OCI-LY7 (cell line): ENCODE measurements around the gene ELP4. TPM values are rescaled to one million over a fixed set of nuclear protein-coding genes. Genes with fewer than 3 reads are reported as not detected.

Source experiments
- BruUV-seq: library from RNA; stranded (reverse); fragments of 400-500 nt; replicated peaks from 2 replicates; lab custom pipeline; 2021; lab: Mats Ljungman, UMichigan
- CTCF ChIA-PET: fragments of 300-600 bp; sonication (Branson Sonifier 250); formaldehyde crosslinking; loops from one replicate; lab custom pipeline; 2022; ENCODE audit warnings: antibody characterized with exemption; ENCODE audit not compliant: unreplicated experiment; lab: Charles Lee
- POLR2A ChIA-PET: fragments of 300-600 bp; sonication (Branson Sonifier 250); formaldehyde crosslinking; loops from one replicate; lab custom pipeline; 2022; ENCODE audit warnings: antibody characterized with exemption; lab: Charles Lee
- DNase-seq: peaks from one replicate; pipeline ENCODE4 v3.0.0-alpha.2; 2015; ENCODE audit warnings: low spot score
- H2AFZ ChIP-seq: fragments of 200-600 bp; sonication (generic), shearing (Covaris generic); 2 replicates; pipeline ENCODE4 v1.6.1; 2014; ENCODE audit warnings: mild to moderate bottlenecking, antibody characterized with exemption, low read length, moderate library complexity
- H3K27ac ChIP-seq: fragments of 200-600 bp; sonication (generic); 2 replicates; pipeline ENCODE4 v1.5.1; 2014; ENCODE audit warnings: mixed run types, low read depth, mild to moderate bottlenecking, moderate library complexity, low read length, inconsistent platforms; ENCODE audit not compliant: poor library complexity, severe bottlenecking
- H3K36me3 ChIP-seq: fragments of 200-600 bp; sonication (generic); 2 replicates; pipeline ENCODE4 v1.6.1; 2014; ENCODE audit warnings: mild to moderate bottlenecking, antibody characterized with exemption, low read length, moderate library complexity, mixed read lengths; ENCODE audit not compliant: insufficient read depth
- H3K4me1 ChIP-seq: fragments of 200-600 bp; sonication (generic); 2 replicates; pipeline ENCODE4 v1.5.1; 2014; ENCODE audit warnings: mild to moderate bottlenecking, low read length; ENCODE audit not compliant: insufficient read depth, poor library complexity, severe bottlenecking
- H3K4me2 ChIP-seq: fragments of 200-600 bp; sonication (generic); 2 replicates; pipeline ENCODE4 v1.6.1; 2014; ENCODE audit warnings: mild to moderate bottlenecking, low read length
- H3K4me3 ChIP-seq: fragments of 200-600 bp; sonication (generic); 2 replicates; pipeline ENCODE4 v1.5.1; 2014; ENCODE audit warnings: mild to moderate bottlenecking, low read depth, low read length; ENCODE audit not compliant: poor library complexity, severe bottlenecking
- H3K79me2 ChIP-seq: fragments of 200-600 bp; sonication (generic); 2 replicates; pipeline ENCODE4 v1.6.1; 2016; ENCODE audit warnings: low read depth, mild to moderate bottlenecking, low read length, moderate library complexity, mixed read lengths; ENCODE audit not compliant: insufficient read depth
- H3K9me2 ChIP-seq: fragments of 200-600 bp; sonication (generic); 2 replicates; pipeline ENCODE4 v1.6.1; 2016; ENCODE audit warnings: mild to moderate bottlenecking, low read length, mixed read lengths; ENCODE audit not compliant: insufficient read depth
- H3K9me3 ChIP-seq: fragments of 200-600 bp; sonication (generic); 2 replicates; pipeline ENCODE4 v1.6.1; 2014; ENCODE audit warnings: mild to moderate bottlenecking, mixed run types, low read length, mixed read lengths
- H4K20me1 ChIP-seq: fragments of 200-600 bp; sonication (generic); 2 replicates; pipeline ENCODE4 v1.6.1; 2014; ENCODE audit warnings: mild to moderate bottlenecking, antibody characterized with exemption, low read length, moderate library complexity, mixed read lengths; ENCODE audit not compliant: insufficient read depth
- EZH2phosphoT487 ChIP-seq: fragments of 200-600 bp; sonication (generic); IDR thresholded peaks from 2 replicates; pipeline ENCODE4 v1.6.1; 2018; ENCODE audit warnings: low read depth, borderline replicate concordance, mild to moderate bottlenecking, mixed run types, antibody characterized with exemption, low read length, moderate library complexity, mixed read lengths
- intact Hi-C: fragments of 100-400 bp; cut with micrococcal nuclease; formaldehyde crosslinking; loops from one replicate; pipeline ENCODE4 v1.10.0; 2022; ENCODE audit not compliant: unreplicated experiment
- total RNA-seq, 2 experiments: library from RNA; depleted of rRNA in 1 of 2; stranded (reverse); fragments of >200 nt in 1 of 2; shearing (Covaris generic) in 1 of 2; gene quantifications; 2 replicates each; pipeline ENCODE4 v1.2.3, GENCODE V29; 2014 to 2022
- TF ChIP-seq, protein P1 (sequence below): fragments of 200-600 bp; sonication (generic); conservative IDR thresholded peaks from 2 replicates; pipeline ENCODE4 v1.5.1; 2014; ENCODE audit warnings: mild to moderate bottlenecking, antibody characterized with exemption, low read length, moderate library complexity, mixed read lengths

Gene ELP4
- total RNA-seq, 2 experiments from 2014 or later = 27.6 to 32.7 TPM

DNA sequence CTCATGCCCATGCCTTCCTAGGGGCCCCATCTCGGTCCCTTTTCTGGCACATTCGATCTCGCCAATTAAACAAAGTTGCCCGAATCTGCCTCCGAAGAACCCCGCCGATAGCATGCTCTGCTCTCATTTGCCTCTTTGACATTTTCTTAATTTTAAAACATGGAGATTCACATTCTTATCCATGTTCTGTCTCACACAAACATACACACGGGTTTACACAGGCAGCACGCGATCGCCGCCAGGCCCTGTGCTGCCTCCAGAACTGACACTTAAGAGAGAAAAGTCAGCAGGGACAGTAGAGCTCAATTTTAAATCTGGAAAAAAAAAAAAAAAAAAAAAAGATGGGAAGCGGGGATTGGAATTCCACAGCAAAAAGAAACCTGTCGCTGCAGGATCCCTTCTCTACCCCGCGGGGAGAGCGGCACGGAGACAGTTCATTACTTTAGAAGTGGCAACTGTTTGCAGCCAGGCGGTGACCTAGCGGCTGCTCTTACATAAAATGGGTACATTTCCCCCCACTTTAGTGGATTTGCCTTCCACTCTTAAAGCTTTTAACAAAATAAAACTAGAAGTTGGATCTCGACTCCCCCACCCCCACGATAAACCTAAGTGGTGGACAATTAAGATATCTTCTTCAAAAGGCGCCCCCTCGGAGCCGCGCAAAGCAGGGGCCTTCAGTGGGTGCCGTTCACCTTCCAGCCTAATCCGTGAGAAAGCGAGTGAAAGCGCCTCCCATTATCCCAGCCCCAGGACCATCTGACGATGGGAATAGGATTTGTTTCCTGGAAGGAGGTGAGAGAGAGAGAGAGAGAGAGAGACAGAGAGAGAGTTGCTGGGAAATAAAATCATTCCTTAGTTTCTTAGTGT, 287.9 kb downstream of the ELP4 start:
- Histone ChIP-seq H4K20me1 (no peaks in the 10 kb centered on the region), H3K27ac (no peak overlapping the region), H3K4me3 (no peak overlapping the region), H3K9me3 (no peaks in the 10 kb centered on the region), H2AFZ (no peak overlapping the region), H3K79me2 (no peaks in the 10 kb centered on the region), H3K36me3 (no peaks in the 10 kb centered on the region), H3K4me2 (no peak overlapping the region), H3K4me1 (no peaks in the 10 kb centered on the region), H3K9me2 (no peaks in the 10 kb centered on the region)
- BruUV-seq = no TSS peak
- CTCF ChIA-PET = no interaction called here
- no peak for TF ChIP-seq EZH2phosphoT487
- TF ChIP-seq, protein P1, sequence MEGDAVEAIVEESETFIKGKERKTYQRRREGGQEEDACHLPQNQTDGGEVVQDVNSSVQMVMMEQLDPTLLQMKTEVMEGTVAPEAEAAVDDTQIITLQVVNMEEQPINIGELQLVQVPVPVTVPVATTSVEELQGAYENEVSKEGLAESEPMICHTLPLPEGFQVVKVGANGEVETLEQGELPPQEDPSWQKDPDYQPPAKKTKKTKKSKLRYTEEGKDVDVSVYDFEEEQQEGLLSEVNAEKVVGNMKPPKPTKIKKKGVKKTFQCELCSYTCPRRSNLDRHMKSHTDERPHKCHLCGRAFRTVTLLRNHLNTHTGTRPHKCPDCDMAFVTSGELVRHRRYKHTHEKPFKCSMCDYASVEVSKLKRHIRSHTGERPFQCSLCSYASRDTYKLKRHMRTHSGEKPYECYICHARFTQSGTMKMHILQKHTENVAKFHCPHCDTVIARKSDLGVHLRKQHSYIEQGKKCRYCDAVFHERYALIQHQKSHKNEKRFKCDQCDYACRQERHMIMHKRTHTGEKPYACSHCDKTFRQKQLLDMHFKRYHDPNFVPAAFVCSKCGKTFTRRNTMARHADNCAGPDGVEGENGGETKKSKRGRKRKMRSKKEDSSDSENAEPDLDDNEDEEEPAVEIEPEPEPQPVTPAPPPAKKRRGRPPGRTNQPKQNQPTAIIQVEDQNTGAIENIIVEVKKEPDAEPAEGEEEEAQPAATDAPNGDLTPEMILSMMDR = no peak
- no peak for DNase-seq
- intact Hi-C loops = no loop called here
- POLR2A ChIA-PET = interaction anchor here (0.6 kb wide), 1 partner anchor 424 kb away, joined by 3 read pairs; no protein-coding TSS in a partner anchor

GRCh38 chr11:31798057-31798553, 288.5 kb downstream of the ELP4 start:
- no peaks in the 10 kb centered on the region for H3K9me2 ChIP-seq
- CTCF ChIA-PET = no interaction called here
- BruUV-seq = no TSS peak
- H3K9me3 ChIP-seq = no peaks in the 10 kb centered on the region
- POLR2A ChIA-PET = no interaction called here
- DNase-seq = no peak
- H3K79me2 ChIP-seq = no peaks in the 10 kb centered on the region
- no peak overlapping the region for H3K4me3 ChIP-seq
- no peaks in the 10 kb centered on the region for H3K36me3 ChIP-seq
- H3K4me1 ChIP-seq = no peaks in the 10 kb centered on the region
- H4K20me1 ChIP-seq = no peaks in the 10 kb centered on the region
- intact Hi-C loops = no loop called here
- H3K27ac ChIP-seq = no peak overlapping the region
- H3K4me2 ChIP-seq = no peak overlapping the region
- no peak overlapping the region for H2AFZ ChIP-seq
- TF ChIP-seq EZH2phosphoT487 = no peak
- TF ChIP-seq, protein P1 = no peak
